ENCODE measurements around the gene ZNF821.

DNA sequence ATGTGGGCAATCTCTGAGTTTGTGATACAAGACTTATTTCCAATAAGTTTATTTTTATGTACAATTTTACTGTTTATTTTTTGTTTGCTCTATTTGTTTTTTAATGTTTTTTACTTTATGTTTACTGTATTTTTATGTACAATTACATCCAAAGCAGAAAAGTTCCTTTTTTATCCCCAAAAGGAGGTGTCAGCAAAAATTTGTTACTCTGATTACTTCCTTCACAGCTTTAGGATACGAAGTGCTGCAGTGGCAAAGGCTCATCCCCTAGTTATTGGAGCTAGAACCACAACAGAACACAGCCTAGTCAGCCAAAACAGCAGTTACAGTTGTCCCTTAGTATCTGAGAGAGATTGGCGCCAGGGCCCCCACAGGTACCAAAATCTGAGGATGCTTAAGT, 47.0 kb upstream of the ZNF821 start:
- no peak for TF ChIP-seq CTCF (IDR thresholded peaks at IDR 0.05; ENCODE audit: low read length)
- TF ChIP-seq EZH2 (optimal IDR thresholded peaks at IDR 0.05; ENCODE audit: low read depth, low read length), result no peak
- no peak for TF ChIP-seq EZH2phosphoT487 (IDR thresholded peaks at IDR 0.05; ENCODE audit: low read length)
